HepG2 (cell line): ENCODE results near the gene AGBL3.

ENCODE experiments used
- ATRX ChIP-seq: sonication (generic); formaldehyde crosslinking; IDR thresholded peaks from 2 replicates; pipeline ENCODE4 v1.4.0; 2020; ENCODE audit warnings: missing genetic modification reagents, borderline replicate concordance
- CEBPB ChIP-seq: IDR thresholded peaks from 2 replicates; pipeline ENCODE4 v1.6.1; 2011; ENCODE audit warnings: low read depth, low read length, improper control_type of control experiment, borderline replicate concordance
- GFI1 ChIP-seq: sonication (generic); formaldehyde crosslinking; IDR thresholded peaks from 2 replicates; pipeline ENCODE4 v1.5.0; 2020; ENCODE audit warnings: missing genetic modification reagents, mild to moderate bottlenecking, borderline replicate concordance
- NFE2L1 ChIP-seq: sonication (generic); formaldehyde crosslinking; IDR thresholded peaks from 2 replicates; pipeline ENCODE4 v1.4.0; 2020; ENCODE audit warnings: missing genetic modification reagents, mild to moderate bottlenecking, borderline replicate concordance
- PLRG1 ChIP-seq: fragments of 450-650 bp; conservative IDR thresholded peaks from 2 replicates; pipeline ENCODE4 v1.6.1; 2016
- SIN3A ChIP-seq: IDR thresholded peaks from 2 replicates; pipeline ENCODE4 v1.6.1; 2011; ENCODE audit warnings: low read depth, mild to moderate bottlenecking, control low read depth, low read length, borderline replicate concordance
- U2AF1 ChIP-seq: fragments of 200-400 bp; formaldehyde crosslinking; optimal IDR thresholded peaks from 2 replicates; pipeline ENCODE3; 2017; ENCODE audit warnings: mild to moderate bottlenecking, low read depth, low read length
- TF ChIP-seq, protein P1 (sequence below): sonication (generic); formaldehyde crosslinking; IDR thresholded peaks from 2 replicates; pipeline ENCODE4 v1.5.0; 2020; ENCODE audit warnings: mild to moderate bottlenecking, missing genetic modification reagents, moderate library complexity

GRCh38 chr7:135184254-135184841 lies 198.0 kb downstream of the AGBL3 start:
- TF ChIP-seq, protein P1, sequence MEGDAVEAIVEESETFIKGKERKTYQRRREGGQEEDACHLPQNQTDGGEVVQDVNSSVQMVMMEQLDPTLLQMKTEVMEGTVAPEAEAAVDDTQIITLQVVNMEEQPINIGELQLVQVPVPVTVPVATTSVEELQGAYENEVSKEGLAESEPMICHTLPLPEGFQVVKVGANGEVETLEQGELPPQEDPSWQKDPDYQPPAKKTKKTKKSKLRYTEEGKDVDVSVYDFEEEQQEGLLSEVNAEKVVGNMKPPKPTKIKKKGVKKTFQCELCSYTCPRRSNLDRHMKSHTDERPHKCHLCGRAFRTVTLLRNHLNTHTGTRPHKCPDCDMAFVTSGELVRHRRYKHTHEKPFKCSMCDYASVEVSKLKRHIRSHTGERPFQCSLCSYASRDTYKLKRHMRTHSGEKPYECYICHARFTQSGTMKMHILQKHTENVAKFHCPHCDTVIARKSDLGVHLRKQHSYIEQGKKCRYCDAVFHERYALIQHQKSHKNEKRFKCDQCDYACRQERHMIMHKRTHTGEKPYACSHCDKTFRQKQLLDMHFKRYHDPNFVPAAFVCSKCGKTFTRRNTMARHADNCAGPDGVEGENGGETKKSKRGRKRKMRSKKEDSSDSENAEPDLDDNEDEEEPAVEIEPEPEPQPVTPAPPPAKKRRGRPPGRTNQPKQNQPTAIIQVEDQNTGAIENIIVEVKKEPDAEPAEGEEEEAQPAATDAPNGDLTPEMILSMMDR (CRISPR knock-in tag): no peak
- TF ChIP-seq ATRX (CRISPR knock-in tag) (no peak), PLRG1 (no peak), GFI1 (CRISPR knock-in tag) (no peak), SIN3A (no peak), CEBPB (no peak), NFE2L1 (CRISPR knock-in tag) (no peak), U2AF1 (no peak)
